GM21737 (cell line): ENCODE data around the gene PM20D2.

Experiments used
- ATAC-seq: cut with Tn5 transposase; IDR thresholded peaks from one replicate; pipeline ENCODE4 v1.9.1; 2021; ENCODE audit warnings: mild to moderate bottlenecking, moderate library complexity; ENCODE audit not compliant: unreplicated experiment

Gene PM20D2

GRCh38 chr6:89145091-89145955 is 532 bp upstream of the PM20D2 start:
- ATAC-seq: peak; percentile 53

DNA sequence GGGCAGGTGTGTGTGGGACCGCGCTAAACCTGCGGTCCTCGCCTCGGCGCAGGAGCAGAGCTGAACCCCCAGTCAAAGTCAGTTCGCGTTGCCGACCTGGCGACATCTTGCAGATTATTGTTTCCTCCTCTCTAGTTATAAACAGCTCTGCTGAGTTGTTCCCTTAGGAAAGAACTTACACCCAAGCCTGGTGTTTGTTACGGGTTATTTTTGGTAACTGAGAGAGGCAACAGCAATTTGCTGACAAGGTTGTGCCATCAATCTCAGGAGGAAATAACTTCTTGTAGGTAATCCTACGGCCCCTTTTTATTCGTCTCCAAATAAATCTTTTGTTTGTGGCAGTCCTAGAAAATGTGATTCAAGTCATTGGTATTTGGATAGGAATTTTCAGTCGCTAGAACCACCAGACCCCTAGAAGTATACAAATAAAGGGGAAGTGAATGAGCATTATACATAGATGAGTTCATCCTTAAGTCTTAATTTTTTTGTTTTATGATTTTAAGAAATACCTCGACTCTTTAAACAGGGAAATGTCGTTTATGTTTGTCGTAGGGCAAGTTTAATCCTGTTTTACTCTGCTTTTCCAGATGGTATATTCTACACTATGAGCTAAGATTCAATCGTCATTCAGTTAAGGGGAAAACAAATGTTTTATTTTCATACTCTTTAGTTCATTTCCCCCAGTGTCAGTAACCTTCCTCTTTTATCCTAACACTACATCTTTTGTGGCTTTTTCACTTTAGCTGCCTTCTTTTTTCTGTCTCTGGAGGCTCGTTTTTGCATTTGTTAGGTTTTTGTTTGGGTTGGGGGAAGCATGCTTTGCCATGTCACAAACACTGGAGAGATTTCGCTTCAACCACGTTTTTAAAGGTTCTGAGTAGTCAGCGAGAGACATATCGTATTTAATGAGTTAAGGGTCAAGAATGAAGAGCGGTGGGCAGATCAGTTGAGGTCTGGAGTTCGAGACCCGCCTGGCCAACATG is 1.2 kb downstream of the PM20D2 start:
- peak; percentile 32 for ATAC-seq

GRCh38 chr6:89148016-89148750 is 2.3 kb downstream of the PM20D2 start:
- ATAC-seq: no peak

DNA sequence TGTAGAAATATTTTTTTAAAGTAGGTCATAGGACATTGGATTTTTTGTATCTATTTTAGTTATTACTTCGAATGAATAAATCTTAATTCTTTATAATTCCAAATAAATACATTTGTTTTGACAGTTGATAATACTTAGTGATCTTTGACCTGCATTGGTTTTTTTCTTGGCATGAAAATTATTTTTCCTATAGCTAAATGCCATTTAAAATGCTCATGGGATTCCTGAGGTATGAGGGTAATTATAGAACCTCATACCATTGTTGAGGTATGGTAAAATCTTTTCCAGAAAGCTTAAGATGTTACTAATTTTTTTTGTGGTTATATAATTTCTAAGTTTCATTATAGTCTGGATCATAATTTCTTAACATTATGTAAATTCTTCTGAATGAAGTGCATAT is 8.3 kb downstream of the PM20D2 start:
- no peak for ATAC-seq

DNA sequence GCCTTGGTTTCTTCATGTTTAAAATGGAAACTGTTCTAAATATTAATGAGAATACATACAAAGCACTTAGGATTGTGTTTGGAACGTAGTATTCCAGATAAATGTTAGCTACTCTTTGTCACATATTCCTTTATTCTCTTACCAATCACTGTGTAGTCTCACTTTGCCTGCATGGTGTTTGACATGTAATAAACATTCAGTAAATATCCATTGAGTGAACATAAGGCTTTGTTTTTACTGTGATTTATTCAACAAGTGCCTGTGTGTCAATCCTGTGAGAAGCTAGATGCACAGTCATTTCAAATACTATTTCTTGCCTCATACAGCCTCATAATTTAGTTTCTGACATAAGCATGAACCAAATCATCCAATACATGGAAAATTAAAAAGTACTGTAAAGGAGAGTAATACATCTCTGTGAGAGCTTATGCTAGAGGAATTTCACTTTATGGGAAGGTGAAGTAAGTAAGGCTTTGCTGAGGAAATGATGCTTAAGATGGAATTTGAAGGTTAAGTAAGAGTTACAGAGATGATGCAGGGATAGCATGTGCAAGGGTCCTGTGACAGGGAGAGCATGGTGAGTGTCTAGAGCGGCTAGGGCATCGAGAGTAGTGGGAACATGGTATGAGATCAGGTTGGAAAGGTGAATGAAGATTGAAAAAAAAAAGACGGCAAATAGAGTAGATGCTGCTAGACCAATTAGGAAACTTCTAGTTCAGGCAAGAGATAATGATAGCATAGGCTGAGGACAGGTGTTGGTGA is 14.7 kb downstream of the PM20D2 start:
- no peak for ATAC-seq

- no peak for ATAC-seq
These were observed 15.6 kb downstream of the PM20D2 start for GRCh38 chr6:89161326-89162046.

- no peak for ATAC-seq
These were observed 16.2 kb downstream of the PM20D2 start for GRCh38 chr6:89162047-89162371.

DNA sequence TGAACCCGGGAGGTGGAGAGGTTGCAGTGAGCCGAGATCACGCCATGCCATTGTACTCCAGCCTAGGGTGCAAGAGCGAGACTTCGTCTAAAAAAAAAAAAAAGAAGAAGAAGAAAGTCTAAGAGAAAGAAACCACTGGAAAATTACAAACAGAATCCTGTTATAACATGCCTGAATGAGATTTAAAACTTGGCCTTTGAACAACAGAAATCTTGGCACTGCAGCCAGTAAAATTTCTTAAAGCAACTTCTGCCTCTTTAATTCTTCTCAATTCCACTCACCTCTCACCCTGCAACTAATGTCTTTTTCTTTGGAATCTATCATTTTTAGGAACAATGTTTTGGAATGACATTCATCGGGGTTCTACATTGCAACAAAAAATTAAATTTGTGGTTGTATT is 26.3 kb downstream of the PM20D2 start:
- no peak for ATAC-seq

DNA sequence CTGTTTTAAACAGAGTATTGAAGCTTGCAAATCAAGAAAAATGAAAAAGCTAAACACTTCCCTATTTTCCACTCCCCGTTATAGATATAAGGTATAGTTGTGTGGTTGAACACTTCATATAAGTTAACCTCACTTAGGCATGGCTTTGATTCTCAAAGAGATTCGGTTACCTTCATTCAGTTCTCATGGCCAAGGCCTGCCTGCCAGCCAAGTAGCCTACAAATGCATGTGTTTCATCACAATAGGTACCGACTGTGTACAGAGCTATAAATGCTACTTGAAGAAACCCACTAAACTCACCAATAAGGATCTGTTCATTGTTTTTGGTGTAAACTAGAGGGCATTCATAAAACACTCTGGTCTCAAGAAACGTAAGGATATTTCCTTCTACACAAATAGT is 27.8 kb downstream of the PM20D2 start:
- ATAC-seq: no peak

DNA sequence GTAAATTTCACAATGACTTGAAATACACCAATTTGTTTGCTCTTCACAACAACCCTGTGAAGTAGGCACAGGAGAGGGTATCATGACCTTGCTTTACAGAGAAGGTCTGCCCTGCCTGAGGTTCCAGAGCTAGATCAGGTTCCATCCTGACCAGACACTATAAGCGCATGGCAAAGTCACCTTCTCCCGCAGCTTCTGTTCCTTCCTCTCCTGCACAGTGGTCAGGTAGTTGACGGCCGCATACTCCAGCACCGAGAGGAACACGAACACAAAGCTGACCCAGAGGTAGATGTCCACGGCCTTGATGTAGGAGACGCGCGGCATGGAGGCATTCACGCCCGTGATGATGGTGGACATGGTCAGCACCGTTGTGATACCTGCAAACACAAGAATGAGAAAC is 34.3 kb downstream of the PM20D2 start:
- no peak for ATAC-seq

DNA sequence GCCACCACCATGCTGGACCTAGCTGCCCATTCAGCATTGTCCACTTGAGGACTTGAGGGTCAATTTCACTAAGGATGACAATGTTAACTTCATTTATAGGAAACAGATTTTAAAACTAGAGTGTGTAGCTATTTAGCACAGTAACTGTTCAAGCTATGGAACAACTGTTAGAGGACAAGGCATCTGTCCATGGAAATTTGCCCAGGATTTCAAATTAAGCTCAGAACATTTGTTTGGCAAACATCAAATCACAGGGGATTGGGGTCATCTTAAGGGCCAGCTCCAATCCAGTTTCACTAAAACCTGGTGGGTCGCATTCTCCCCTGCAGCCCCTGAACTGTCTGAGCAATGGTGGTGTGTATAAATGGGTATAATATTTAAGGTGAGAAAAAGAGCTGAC is 35.1 kb downstream of the PM20D2 start:
- no peak for ATAC-seq

DNA sequence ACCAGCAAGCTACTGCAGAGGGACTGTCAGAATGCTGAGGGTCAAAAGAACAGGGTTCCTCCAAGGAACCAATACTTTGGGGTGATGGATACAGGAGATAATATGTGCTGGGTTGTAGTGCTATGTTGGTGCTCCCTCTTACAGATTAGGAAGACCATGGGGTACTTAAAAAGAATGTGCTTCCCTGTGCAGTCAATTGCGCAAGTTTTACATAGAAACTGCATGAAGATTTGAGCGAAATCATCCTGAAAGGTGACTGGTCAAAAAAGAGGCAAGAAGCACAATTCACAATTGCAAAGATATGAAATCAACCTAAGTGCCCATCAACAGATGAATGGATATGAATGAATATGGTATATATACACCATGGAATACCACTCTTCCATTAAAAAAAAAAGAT is 37.4 kb downstream of the PM20D2 start:
- no peak for ATAC-seq

- no peak for ATAC-seq
These were observed 38.5 kb downstream of the PM20D2 start for GRCh38 chr6:89184344-89184743.

- no peak for ATAC-seq
These were observed 40.9 kb downstream of the PM20D2 start for GRCh38 chr6:89186762-89187161.

- no peak for ATAC-seq
These were observed 41.6 kb downstream of the PM20D2 start for GRCh38 chr6:89187504-89187903.

DNA sequence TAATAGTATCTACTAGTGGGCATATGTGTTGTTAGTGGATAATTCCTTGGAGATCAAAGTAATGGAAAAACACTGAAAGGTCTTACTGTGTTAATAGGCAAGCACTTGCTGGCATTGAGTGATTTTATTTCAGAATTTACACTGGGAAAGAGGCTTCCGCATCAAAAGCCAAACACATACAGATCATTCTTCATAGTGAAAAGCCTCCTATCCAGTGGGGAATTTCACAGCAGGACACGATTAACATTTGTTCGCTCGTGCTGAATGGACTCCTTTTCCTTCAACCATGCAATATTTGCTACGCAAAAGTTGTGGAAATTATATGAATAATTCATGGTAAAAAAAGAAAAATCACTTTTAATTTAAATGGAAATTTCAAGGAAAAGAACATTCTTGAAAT is 44.9 kb downstream of the PM20D2 start:
- ATAC-seq: no peak

- no peak for ATAC-seq
These were observed 48.7 kb downstream of the PM20D2 start for GRCh38 chr6:89194559-89194958.

DNA sequence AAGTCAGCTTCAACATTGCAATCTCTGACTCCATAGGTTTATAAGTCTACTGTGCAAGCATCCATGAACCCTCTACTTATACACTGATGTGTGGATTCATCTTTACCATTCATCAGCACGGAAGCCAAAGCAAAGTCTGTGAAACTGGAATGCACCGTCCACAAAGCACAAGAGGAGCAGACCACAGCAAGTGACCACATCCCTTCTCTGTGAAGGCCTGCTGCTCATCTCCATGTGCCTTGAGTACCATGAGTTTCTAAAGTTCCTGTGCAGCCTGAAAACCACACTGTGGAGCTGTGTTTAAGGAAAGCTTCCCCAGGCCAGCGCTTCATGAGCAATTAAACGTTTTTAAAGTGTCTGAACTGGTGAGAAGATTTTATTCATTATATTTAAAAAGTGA is 51.3 kb downstream of the PM20D2 start:
- ATAC-seq: no peak

- ATAC-seq: no peak
These were observed 52.4 kb downstream of the PM20D2 start for GRCh38 chr6:89198235-89198634.

DNA sequence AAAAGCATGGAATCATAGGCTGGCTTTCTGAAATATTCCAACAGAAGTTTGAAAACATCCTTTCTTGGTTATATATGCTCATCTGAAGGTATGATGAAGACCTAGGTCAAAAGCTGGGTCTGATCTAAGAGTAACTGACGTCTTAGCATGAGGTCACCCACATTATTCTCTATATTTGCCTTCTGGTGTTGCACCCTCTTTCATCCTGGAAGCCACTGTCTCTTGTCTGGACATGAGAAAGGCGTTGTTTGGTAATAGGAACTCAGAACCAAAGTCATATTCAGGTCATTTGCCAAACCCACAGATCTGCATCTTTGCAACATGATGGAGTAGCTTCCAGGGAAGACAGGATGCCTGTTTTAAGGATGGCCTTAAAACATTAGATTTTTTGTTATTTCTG is 53.7 kb downstream of the PM20D2 start:
- ATAC-seq: no peak
